ENCODE results near the gene RAB3GAP2. TPM values are rescaled to one million over a fixed set of nuclear protein-coding genes. Genes with fewer than 3 reads are reported as not detected.
"Not testable (repeated sequence)": the region's sequence is repeated elsewhere in the genome, so short reads cannot be mapped to it uniquely, and the experiment has no call there.

RAB3GAP2 gene
- total RNA-seq, 1 donor from 2014 or later: 48.8 TPM

DNA sequence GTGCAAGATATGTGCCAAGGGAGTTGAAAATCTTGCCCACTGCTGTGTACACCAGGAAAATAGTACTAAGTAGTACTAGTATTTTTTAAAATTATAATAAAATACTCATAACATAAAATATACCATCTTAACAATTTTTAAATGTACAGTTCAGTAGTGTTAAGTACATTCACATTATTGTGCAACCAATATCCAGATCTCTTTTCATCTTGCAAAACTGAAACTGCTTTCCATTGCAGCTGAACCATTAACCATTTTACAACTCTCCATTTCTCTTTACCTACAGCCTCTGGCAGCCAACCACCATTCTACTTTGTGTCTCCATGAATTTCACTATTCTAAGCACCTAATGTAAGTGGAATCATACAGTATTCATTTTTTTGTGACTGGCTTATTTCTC, 19.3 kb upstream of the RAB3GAP2 start:
- DNase-seq (ENCODE audit: low spot score): no peak

GRCh38 chr1:220290140-220290761, 18.0 kb upstream of the RAB3GAP2 start:
- no peak for DNase-seq (ENCODE audit: low spot score)

- no peak for DNase-seq (ENCODE audit: low spot score)
Measured at GRCh38 chr1:220287129-220287528, 14.9 kb upstream of the RAB3GAP2 start.

GRCh38 chr1:220283625-220284024, 11.4 kb upstream of the RAB3GAP2 start:
- DNase-seq (ENCODE audit: low spot score): no peak

DNA sequence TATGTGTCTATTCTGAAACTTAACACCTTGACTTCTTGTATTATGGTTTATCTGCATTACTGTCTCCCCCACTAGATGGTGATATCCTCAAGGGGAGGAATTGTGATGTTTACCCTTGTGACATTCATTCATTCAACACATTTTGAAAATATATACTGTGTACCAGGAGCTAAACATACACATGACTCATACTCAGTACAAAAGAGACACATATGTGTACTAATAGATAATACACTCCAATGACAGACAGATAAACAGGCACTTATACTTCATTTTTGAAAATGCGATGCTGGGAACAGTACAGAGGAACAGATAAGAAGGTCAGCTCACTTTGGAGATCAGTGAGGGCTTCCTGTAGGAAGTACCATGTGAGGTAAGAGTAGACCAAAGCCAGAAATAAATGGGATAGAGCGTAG, 8.9 kb upstream of the RAB3GAP2 start:
- no peak for DNase-seq (ENCODE audit: low spot score)

- no peak for DNase-seq (ENCODE audit: low spot score)
Measured at GRCh38 chr1:220280249-220280648, 8.0 kb upstream of the RAB3GAP2 start.

DNA sequence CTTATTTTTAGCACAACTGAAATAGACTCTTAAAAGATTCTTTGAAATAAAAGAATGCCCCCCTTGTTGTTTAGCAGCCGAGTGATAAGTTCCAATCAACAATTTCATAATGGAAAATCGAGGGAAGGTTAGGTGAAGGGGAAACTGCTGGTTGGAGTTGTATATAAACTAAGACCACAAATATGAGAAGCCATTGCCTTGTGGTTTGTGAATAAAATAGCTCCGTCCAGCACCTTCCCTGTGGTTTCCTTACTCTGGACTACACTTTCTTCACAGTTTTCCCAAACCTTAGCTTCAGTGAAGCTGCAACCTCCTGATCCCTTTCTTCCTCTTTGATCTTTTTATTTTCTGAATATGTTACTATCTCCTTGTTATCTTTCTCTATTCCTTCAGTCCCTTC, 6.7 kb upstream of the RAB3GAP2 start:
- DNase-seq (ENCODE audit: low spot score): no peak

GRCh38 chr1:220275430-220275829, 3.2 kb upstream of the RAB3GAP2 start:
- DNase-seq (ENCODE audit: low spot score): no peak

GRCh38 chr1:220274251-220274855, 2.1 kb upstream of the RAB3GAP2 start:
- no peak for DNase-seq (ENCODE audit: low spot score)

DNA sequence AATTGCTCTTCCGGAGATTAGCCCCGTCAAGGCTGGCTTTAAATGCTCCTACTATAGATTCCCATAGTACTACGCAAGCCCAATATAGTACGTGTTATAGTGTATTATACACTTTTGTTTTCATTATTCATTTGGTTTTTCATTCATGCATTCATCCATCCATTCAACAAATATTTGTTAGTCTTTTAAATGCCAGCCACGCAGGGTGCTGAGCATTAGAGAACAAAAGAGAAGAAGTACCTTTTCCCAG, 513 bp upstream of the RAB3GAP2 start:
- DNase-seq (ENCODE audit: low spot score): no peak

- DNase-seq (ENCODE audit: low spot score): no peak
Measured at GRCh38 chr1:220271706-220272046, 577 bp downstream of the RAB3GAP2 start.

- DNase-seq (ENCODE audit: low spot score): no peak
Measured at GRCh38 chr1:220269036-220269435, 3.2 kb downstream of the RAB3GAP2 start.

GRCh38 chr1:220267630-220268029, 4.6 kb downstream of the RAB3GAP2 start:
- no peak for DNase-seq (ENCODE audit: low spot score)

- not testable (repeated sequence) for DNase-seq (ENCODE audit: low spot score)
Measured at GRCh38 chr1:220260228-220260627, 12.0 kb downstream of the RAB3GAP2 start.

DNA sequence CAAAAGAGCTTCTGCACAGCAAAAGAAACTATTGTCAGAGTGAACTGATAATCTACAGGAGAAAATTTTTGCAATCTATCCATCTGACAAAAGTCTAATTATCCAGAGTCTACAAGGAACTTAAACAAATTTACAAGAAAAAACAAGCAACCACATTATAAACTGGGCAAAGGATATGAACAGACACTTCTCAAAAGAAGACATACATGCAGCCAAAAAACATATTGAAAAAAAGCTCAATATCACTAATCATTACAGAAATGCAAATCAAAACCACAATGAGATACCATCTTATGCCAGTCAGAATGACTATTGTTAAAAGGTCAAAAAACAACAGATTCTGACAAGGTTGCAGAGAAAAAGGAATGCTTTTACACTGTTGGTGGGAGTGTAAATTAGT, 12.5 kb downstream of the RAB3GAP2 start:
- DNase-seq (ENCODE audit: low spot score): not testable (repeated sequence)

- not testable (repeated sequence) for DNase-seq (ENCODE audit: low spot score)
Measured at GRCh38 chr1:220256194-220256593, 16.1 kb downstream of the RAB3GAP2 start.

DNA sequence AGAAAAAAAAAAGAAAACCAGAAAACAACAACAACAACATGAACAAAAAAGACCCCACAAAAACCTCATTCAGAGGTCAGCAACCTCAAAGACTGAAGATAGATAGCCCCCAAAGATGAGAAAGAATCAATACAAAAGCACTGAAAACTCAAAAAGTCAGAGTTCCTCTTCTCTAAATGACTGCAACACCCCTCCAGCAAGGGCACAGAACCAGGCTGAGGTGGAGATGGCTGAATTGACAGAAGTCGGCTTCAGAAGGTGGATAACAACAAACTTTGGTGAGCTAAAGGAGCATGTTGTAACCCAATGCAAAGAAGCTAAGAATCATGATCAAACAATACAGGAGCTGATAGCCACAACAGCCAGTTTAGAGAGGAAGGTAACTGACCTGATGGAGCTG, 17.0 kb downstream of the RAB3GAP2 start:
- no peak for DNase-seq (ENCODE audit: low spot score)

GRCh38 chr1:220253290-220253689, 19.0 kb downstream of the RAB3GAP2 start:
- DNase-seq (ENCODE audit: low spot score): not testable (repeated sequence)

GRCh38 chr1:220251272-220251671, 21.0 kb downstream of the RAB3GAP2 start:
- no peak for DNase-seq (ENCODE audit: low spot score)

DNA sequence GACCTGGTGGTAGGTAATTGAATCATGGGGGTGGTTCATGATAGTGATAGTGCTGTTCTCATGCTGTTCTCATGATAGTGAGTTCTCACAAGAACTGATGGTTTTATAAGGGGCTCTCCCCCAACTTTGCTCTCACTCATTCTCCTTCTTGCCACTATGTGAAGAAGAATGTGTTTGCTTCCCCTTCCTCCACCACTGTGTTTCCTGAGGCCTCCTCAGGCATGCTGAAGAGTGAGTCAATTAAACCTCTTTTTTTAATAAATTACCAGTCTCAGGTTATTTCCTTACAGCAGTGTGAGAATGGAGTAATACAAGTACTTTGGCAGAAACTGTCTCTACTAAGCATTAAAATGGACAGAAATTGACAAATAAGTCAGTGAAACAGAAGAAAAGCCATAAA, 21.6 kb downstream of the RAB3GAP2 start:
- DNase-seq (ENCODE audit: low spot score): no peak

GRCh38 chr1:220249522-220249921, 22.7 kb downstream of the RAB3GAP2 start:
- no peak for DNase-seq (ENCODE audit: low spot score)

DNA sequence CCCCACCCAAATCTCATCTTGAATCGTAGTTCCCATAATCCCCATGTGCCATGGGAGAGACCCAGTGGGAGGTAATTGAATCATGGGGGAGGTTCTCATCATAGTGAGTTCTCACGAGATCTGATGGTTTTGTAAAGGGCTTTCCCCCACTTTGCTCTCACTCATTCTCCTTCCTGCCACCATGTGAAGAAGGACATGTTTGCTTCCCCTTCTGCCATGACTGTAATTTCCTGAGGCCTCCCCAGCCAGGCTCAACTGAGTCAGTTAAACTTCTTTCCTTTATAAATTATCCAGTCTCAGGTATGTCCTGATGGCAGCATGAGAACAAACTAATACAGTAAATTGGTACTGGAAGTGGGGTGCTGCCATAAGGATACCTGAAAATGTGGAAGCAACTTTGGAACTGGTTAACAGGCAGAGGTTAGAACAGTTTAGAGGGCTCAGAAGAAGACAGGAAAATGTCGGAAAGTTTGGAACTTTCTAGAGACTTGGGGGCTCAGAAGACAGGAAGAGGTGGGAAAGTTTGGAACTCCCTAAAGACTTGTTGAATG, 23.5 kb downstream of the RAB3GAP2 start:
- not testable (repeated sequence) for DNase-seq (ENCODE audit: low spot score)

- DNase-seq (ENCODE audit: low spot score): not testable (repeated sequence)
Measured at GRCh38 chr1:220245900-220246299, 26.4 kb downstream of the RAB3GAP2 start.

All from mesenteric fat pad (tissue), 1 donor.